Renal cortical epithelial cell (primary cell): ENCODE measurements around the gene SMPD3. TPM values are rescaled to one million over a fixed set of nuclear protein-coding genes. Genes with fewer than 3 reads are reported as not detected.

Experiments used
- DNase-seq: peaks from one replicate; pipeline ENCODE4 v3.0.0-alpha.2; 2011; ENCODE audit warnings: low read depth
- total RNA-seq: library from RNA; depleted of rRNA; stranded (reverse); fragments of >200 nt; gene quantifications from 2 replicates; pipeline ENCODE4 v1.2.3, GENCODE V29; 2014

SMPD3 gene
- total RNA-seq, 1 donor from 2014 or later, result under 0.01 TPM

GRCh38 chr16:68434624-68435210, 13.6 kb downstream of the SMPD3 start:
- no peak for DNase-seq

DNA sequence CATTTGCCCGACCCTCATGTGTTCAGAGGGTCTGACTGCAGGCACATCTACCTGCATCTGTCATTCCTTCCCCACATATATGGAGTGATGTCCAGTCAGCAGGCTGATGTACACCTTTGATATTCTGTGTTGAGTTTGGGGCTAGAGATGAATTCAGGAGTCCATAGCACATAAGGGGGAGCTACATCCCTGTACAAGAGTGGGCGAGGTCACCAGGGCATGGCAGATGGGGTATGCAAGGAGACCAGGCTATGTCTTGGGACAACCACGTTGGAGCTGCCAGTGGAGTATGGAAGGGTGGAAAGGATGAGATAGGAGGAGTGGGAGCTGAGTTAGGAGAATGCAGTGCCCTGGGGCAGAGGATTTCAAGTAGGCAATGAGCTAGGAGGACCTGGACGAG, 15.0 kb downstream of the SMPD3 start:
- no peak for DNase-seq

GRCh38 chr16:68432701-68433100, 15.6 kb downstream of the SMPD3 start:
- no peak for DNase-seq

- no peak for DNase-seq
These were observed 19.0 kb downstream of the SMPD3 start for GRCh38 chr16:68429076-68429854.

DNA sequence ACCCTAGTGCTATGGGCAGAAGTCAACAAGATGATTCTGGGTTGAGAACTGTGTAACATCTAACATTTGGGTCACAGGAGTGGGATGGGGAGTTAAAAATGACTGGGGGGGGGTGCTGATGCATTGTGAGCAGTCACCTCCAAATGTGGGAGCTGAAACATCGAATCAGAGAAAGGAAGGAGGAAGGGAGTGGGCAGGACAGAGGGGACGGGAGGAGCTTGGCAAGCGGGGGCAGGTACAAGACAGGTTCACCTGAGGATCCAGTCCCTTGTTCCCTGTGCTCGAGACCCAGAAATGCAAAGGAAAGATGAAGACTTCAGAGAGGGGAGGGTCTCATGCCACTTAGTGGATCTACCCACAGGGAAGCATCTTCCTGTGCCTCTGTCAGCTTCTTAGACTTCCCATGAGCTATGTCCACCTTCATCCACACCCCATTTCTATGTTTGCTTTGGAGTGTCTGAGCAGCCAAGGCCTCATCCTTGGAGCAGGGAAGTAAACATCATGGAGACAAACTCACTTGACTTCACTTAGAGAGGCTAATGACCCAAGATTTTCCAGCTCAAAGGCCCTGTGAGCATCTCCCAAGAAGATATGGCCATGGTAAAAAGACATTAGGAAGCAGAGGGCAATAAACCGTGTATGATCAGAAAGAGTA, 20.5 kb downstream of the SMPD3 start:
- DNase-seq, result no peak

GRCh38 chr16:68426347-68426652, 22.0 kb downstream of the SMPD3 start:
- DNase-seq, result peak; percentile 3

- DNase-seq, result no peak
These were observed 22.6 kb downstream of the SMPD3 start for GRCh38 chr16:68425498-68426346.

DNA sequence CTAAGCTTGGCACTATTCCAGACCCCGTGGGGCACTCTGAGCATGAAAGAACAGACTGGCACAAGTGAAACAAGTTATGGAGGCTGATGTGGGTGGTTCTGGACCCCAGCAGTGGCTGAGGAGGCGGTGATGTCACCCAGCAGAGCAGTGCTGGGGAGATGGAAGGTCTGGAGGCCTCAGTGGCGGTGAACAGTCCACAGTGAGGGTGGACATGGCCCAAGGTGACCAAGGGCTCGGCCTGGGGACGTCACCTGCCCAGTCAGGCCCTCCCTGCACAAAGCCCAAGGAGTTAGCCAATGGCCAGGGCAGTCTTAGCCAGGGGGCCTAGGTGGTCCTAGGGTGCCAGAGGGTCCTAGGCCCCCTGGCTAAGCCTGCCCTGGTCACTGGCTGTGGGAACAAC, 24.5 kb downstream of the SMPD3 start:
- DNase-seq, result no peak

- no peak for DNase-seq
These were observed 25.8 kb downstream of the SMPD3 start for GRCh38 chr16:68422396-68422960.

DNA sequence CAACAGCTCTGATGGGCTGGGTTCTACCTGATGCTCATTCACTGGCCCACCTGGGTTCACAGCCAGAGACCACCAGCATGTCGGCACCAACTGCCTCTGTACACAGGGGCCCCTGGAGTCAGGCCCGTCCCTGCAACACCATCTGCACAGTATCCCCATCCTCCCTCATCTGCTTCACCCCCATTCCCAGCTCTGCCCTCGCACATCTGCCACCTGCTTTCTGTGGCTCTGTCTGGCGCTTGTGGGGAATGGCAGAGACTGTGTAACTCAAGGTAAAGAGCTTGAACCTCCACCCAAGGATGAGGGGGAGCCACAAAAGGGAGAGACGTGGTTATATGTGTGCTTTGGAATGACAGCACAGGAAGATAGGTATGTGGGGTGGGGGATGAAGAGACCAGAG, 27.2 kb downstream of the SMPD3 start:
- no peak for DNase-seq

DNA sequence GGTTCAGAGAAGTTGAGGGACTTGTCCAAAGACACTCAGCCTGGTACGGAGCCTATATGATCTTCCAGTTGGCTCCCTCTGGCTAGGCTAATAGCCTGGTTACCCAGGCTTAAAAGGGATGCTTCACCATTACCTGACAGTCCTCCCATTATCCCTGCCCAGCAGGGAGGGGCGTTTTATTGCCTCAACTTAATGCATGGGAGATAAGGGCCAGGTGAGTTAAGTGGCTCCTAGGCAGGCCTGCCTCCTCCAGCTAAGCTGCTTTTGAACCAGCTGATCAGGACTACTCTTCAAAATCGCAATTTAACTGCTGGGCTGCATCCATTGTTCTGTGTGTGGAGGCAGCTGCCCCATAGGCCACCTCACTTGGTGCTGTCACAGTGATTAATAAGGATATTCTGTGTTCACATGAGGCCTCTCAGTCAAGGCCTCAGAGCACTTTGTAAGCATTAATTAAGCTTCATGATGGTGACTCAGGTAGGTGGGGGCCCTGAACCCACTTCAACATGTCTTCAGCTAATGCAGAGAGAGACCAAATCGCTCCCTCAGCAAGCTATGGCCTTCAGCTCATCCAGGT, 27.9 kb downstream of the SMPD3 start:
- DNase-seq, result no peak

DNA sequence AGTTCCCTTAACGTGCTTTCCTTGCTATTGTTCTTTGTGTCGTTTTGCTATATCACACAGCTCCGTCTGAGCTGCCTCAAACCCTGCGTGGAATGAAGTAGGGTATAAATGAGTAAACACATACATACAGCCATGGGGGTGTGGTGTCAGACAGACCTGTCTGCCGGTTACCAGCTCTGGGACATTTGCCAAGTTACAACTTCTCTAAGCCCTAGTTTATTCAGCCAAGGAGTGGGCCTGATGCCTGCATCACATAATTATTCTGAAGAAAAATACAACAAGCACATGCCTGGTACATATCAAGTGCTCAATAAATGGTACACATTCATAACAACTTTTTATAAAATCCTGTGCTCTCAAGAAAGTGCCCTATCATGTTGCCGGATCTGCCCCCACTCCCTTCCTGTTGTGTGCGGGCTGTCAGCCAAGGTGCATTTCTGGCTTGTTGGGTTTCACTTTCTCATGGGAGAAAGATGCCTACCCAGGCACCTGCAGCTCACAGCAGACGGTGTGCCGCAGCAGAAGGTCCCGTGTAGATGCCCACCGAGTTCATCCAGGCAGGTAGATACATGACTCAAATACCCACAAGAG, 30.5 kb downstream of the SMPD3 start:
- peak; percentile 37 for DNase-seq

DNA sequence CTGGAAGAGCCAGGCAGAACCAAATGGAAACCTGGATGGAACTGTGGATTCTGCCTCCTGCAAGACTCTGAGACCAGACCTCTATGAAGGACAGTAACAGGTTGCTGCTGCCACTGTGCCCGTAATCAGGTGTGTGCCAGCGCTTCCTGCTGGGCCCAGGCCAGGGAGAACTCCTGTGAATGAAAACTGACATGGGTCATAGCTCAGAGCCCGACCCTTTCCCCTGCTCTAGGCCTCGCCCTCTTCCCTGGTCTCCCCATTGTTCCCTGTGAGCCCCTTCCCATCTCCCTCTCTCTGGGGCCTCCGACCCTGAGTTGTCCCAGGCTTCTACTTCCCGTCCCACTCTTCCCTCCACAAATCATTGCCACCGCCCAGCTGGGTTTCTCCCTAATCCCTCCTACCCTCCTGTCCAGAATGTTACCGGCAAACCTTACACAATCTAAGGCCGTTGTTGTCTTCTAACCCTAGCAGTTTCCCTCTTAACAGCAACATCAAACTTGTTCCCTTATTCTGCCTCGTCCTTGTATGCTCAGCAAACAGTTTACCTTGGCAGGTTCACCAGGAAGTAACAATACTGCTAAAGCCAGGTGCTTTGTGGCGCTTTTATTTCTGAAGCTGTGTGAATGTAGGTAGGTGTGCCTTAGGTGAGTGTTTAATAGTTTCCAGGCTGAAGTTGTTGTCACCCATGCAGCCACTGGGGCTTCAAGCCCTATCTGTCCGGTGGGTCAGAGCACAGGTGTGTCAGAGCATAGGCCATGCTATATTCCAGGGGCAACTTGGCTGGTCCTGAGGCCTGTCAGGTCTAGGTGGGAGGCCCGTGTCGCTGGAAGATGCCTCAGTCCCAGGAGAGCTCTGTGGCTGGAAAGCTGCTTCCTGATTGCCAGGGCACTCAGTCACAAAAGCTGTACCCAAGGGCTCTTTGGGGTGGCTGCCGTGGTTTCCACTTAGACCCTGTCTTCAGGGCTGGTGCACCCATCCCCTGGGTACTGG, 32.0 kb downstream of the SMPD3 start:
- DNase-seq, result peak; percentile 30

- DNase-seq, result no peak
These were observed 33.7 kb downstream of the SMPD3 start for GRCh38 chr16:68414581-68414980.

GRCh38 chr16:68412061-68412460, 36.2 kb downstream of the SMPD3 start:
- no peak for DNase-seq

DNA sequence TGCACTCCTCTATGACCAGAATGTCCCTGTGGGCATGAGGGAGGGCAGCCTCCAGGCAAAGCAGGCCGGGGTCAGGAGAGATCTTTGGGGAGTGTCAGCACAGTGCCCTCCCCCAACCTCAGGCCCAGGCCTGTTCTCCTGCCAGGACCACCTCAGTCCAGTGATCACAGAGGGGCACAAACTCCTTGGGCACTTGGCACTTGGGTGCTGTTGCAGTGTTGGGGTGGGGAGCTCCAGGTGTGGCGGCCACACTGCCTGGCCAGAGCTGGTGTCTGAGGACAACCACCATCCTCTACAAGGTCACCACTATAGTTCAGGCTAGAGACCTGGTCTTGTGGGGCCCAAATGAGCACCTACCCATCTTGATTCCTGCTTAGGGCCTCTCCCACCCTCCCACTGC, 37.2 kb downstream of the SMPD3 start:
- DNase-seq, result no peak

DNA sequence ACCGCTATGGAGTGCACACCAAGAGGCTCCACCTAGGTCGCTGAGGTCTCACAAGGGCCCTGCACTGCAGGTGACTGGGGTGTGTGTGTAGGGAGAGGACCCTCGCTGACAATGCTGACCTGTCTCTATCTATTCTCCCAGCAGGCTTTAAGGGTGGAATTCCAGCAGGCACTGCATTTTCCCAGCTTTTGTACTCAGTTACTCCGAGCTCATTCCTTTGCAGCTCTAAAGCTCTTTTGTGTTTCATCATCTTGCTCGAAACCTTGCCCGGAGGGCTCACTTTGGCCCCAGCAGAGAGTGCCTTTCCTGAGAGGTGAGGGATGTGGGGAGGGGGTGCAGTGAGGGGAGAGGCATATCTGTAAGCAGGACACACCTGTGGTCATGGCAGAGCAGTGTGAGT, 39.3 kb downstream of the SMPD3 start:
- DNase-seq, result no peak

- peak; percentile 10 for DNase-seq
These were observed 39.9 kb downstream of the SMPD3 start for GRCh38 chr16:68408428-68408827.

GRCh38 chr16:68406458-68407152, 41.7 kb downstream of the SMPD3 start:
- DNase-seq, result peak; percentile 69
